SK-N-SH (cell line): ENCODE results near the gene GRM8. TPM values are rescaled to one million over a fixed set of nuclear protein-coding genes. Genes with fewer than 3 reads are reported as not detected.

Experiments used
- CTCF ChIA-PET: fragments of 300-600, 350-600 bp; formaldehyde crosslinking; extraction: SDS; loops from one replicate; lab custom pipeline; 2021; lab: Yijun Ruan, JAX
- POLR2A ChIA-PET: fragments of 350-600 bp; sonication (Branson Sonifier 250); formaldehyde crosslinking; extraction: SDS; loops from one replicate; lab custom pipeline; 2020; ENCODE audit warnings: antibody characterized with exemption, inconsistent platforms; lab: Yijun Ruan, JAX
- DNase-seq: peaks from one replicate; pipeline ENCODE4 v3.0.0; 2012
- H2AFZ ChIP-seq: fragments of 200-600 bp; sonication (generic); 2 replicates; pipeline ENCODE4 v1.8.1; 2016; ENCODE audit warnings: antibody characterized with exemption, mild to moderate bottlenecking, low read depth
- H3F3A ChIP-seq: fragments of 200-600 bp; sonication (generic); replicated peaks from 2 replicates; pipeline ENCODE3; 2016; ENCODE audit warnings: antibody characterized with exemption, mild to moderate bottlenecking; ENCODE audit not compliant: insufficient read depth
- H3K27ac ChIP-seq, 2 experiments: fragments of 200-500 bp in 1 of 2; fragments of 200-600 bp in 1 of 2; sonication (Bioruptor generic) in 1 of 2; sonication (generic), shearing (Covaris generic) in 1 of 2; 2 replicates each; pipeline versions ENCODE4 v1.5.1 to v1.6.1; 2014 to 2016; ENCODE audit warnings: low read depth in 2 of 2, inconsistent platforms in 1 of 2, low read length in 1 of 2, mild to moderate bottlenecking in 1 of 2, mixed read lengths in 1 of 2
- H3K27me3 ChIP-seq: fragments of 200-600 bp; sonication (generic), shearing (Covaris generic); 2 replicates; pipeline ENCODE4 v1.6.1; 2016; ENCODE audit warnings: mixed run types; ENCODE audit not compliant: insufficient read depth
- H3K36me3 ChIP-seq, 2 experiments: fragments of 200-500 bp in 1 of 2; fragments of 200-600 bp in 1 of 2; sonication (Bioruptor generic) in 1 of 2; sonication (generic) in 1 of 2; replicated peaks in 1 of 2; 2 replicates each; pipeline versions ENCODE3 to v1.5.1; 2014 to 2016; ENCODE audit warnings: low read length in 1 of 2, mild to moderate bottlenecking in 1 of 2; ENCODE audit not compliant: insufficient read depth in 2 of 2, control insufficient read depth in 1 of 2
- H3K4me1 ChIP-seq, 2 experiments: fragments of 200-500 bp in 1 of 2; fragments of 200-600 bp in 1 of 2; sonication (Bioruptor generic) in 1 of 2; sonication (generic), shearing (Covaris generic) in 1 of 2; 2 replicates each; pipeline versions ENCODE4 v1.5.1 to v1.6.1; 2014 to 2016; ENCODE audit warnings: low read depth in 1 of 2, low read length in 1 of 2, mixed run types in 1 of 2; ENCODE audit not compliant: insufficient read depth in 2 of 2, control insufficient read depth in 1 of 2
- H3K4me2 ChIP-seq: fragments of 200-600 bp; sonication (generic), shearing (Covaris generic); 2 replicates; pipeline ENCODE4 v1.6.1; 2017; ENCODE audit warnings: mixed run types
- H3K4me3 ChIP-seq, 2 experiments: fragments of 200-500 bp in 1 of 2; fragments of 200-600 bp in 1 of 2; sonication (Bioruptor generic) in 1 of 2; sonication (generic), shearing (Covaris generic) in 1 of 2; 2 replicates each; pipeline versions ENCODE4 v1.5.1 to v1.8.1; 2014 to 2016; ENCODE audit warnings: low read depth in 2 of 2, inconsistent platforms in 1 of 2, low read length in 1 of 2, mild to moderate bottlenecking in 1 of 2, mixed read lengths in 1 of 2, moderate library complexity in 1 of 2
- H3K79me2 ChIP-seq: fragments of 200-600 bp; sonication (generic); 2 replicates; pipeline ENCODE4 v1.8.1; 2017; ENCODE audit warnings: mild to moderate bottlenecking; ENCODE audit not compliant: insufficient read depth
- H3K9ac ChIP-seq: fragments of 200-600 bp; sonication (generic); 2 replicates; pipeline ENCODE4 v1.6.1; 2017; ENCODE audit warnings: mixed run types
- H3K9me2 ChIP-seq: fragments of 200-600 bp; sonication (generic); 2 replicates; pipeline ENCODE4 v1.6.1; 2017; ENCODE audit warnings: mixed run types
- H3K9me3 ChIP-seq: fragments of 200-600 bp; sonication (generic); 2 replicates; pipeline ENCODE4 v1.6.1; 2017; ENCODE audit warnings: mixed run types, mild to moderate bottlenecking, moderate library complexity
- H4K20me1 ChIP-seq: fragments of 200-600 bp; sonication (generic); 2 replicates; pipeline ENCODE4 v1.6.1; 2017; ENCODE audit warnings: mild to moderate bottlenecking, mixed run types; ENCODE audit not compliant: insufficient read depth
- CHD2 ChIP-seq: fragments of 150-350 bp; IDR thresholded peaks from 2 replicates; pipeline ENCODE4 v1.6.1; 2018; ENCODE audit warnings: low read length; ENCODE audit not compliant: partially characterized antibody
- FOSL2 ChIP-seq: IDR thresholded peaks from 2 replicates; pipeline ENCODE4 v1.4.0; 2012; ENCODE audit warnings: low read depth, mild to moderate bottlenecking, moderate library complexity, borderline replicate concordance
- FOXJ3 ChIP-seq: sonication (generic); formaldehyde crosslinking; IDR thresholded peaks from 2 replicates; pipeline ENCODE4 v1.5.1; 2020; ENCODE audit warnings: mild to moderate bottlenecking, missing genetic modification reagents
- FOXM1 ChIP-seq: IDR thresholded peaks from 2 replicates; pipeline ENCODE4 v1.4.0; 2012; ENCODE audit warnings: low read depth, mild to moderate bottlenecking
- MEF2A ChIP-seq: IDR thresholded peaks from 2 replicates; pipeline ENCODE4 v1.4.0; 2012; ENCODE audit warnings: low read depth, borderline replicate concordance
- MXI1 ChIP-seq: IDR thresholded peaks from 2 replicates; pipeline ENCODE4 v1.6.1; 2012; ENCODE audit warnings: mild to moderate bottlenecking, low read depth, low read length, improper control_type of control experiment
- NFIC ChIP-seq: IDR thresholded peaks from 2 replicates; pipeline ENCODE4 v1.4.0; 2012; ENCODE audit warnings: borderline replicate concordance
- NRF1 ChIP-seq: IDR thresholded peaks from 2 replicates; pipeline ENCODE4 v1.6.1; 2012; ENCODE audit warnings: low read depth, mild to moderate bottlenecking, low read length
- RAD21 ChIP-seq: IDR thresholded peaks from 2 replicates; pipeline ENCODE4 v1.6.1; 2012; ENCODE audit warnings: mild to moderate bottlenecking, low read length
- RCOR1 ChIP-seq: fragments of 150-350 bp; IDR thresholded peaks from 2 replicates; pipeline ENCODE4 v1.6.1; 2017; ENCODE audit warnings: antibody characterized with exemption, low read length
- REST ChIP-seq: IDR thresholded peaks from 2 replicates; pipeline ENCODE4 v1.6.1; 2012; ENCODE audit warnings: mild to moderate bottlenecking, low read depth, low read length, moderate library complexity
- SIN3A ChIP-seq: IDR thresholded peaks from 2 replicates; pipeline ENCODE4 v1.6.1; 2012; ENCODE audit warnings: low read depth, mild to moderate bottlenecking, low read length, moderate library complexity, borderline replicate concordance
- TAF1 ChIP-seq: IDR thresholded peaks from 2 replicates; pipeline ENCODE4 v1.6.1; 2012; ENCODE audit warnings: low read depth, mild to moderate bottlenecking, low read length, moderate library complexity, borderline replicate concordance
- TCF12 ChIP-seq: IDR thresholded peaks from 2 replicates; pipeline ENCODE4 v1.4.0; 2012
- USF1 ChIP-seq: IDR thresholded peaks from 2 replicates; pipeline ENCODE4 v1.4.0; 2012; ENCODE audit warnings: low read depth, borderline replicate concordance
- USF2 ChIP-seq: fragments of 150-350 bp; IDR thresholded peaks from 2 replicates; pipeline ENCODE4 v1.6.1; 2017; ENCODE audit warnings: antibody characterized with exemption, low read length, low read depth, borderline replicate concordance
- YY1 ChIP-seq: IDR thresholded peaks from 2 replicates; pipeline ENCODE4 v1.4.0; 2012; ENCODE audit warnings: low read depth, mild to moderate bottlenecking
- WGBS: methylation state at CpG from one replicate; pipeline ENCODE4 v1.1.6; 2017; ENCODE audit warnings: low lambda C conversion rate; 5-methylcytosine and 5-hydroxymethylcytosine counted together
- polyA plus RNA-seq, 3 experiments: library from polyadenylated mRNA; depleted of rRNA; stranded (reverse); fragments of >200 nt; gene quantifications; 2 replicates each; pipeline ENCODE4 v1.2.3, GENCODE V29; 2012

The GRM8 gene
- polyA plus RNA-seq, 1 of the 3 experiments (the other 2 are of a cell fraction), result 0.10 TPM

- 0 out of 2 replicates have a peak, but pooled peaks cover 4% of the 10 kb centered on the region for H3K9me3 ChIP-seq
- H3K27me3 ChIP-seq, result no peaks in the 10 kb centered on the region
- H3K36me3 ChIP-seq, result no peaks in the 10 kb centered on the region
- H4K20me1 ChIP-seq, result no peaks in the 10 kb centered on the region
- POLR2A ChIA-PET, result no interaction called here
- no peak overlapping the region for H2AFZ ChIP-seq
- no peak overlapping the region for H3K4me3 ChIP-seq
- H3K27ac ChIP-seq, result no peak overlapping the region
- WGBS, result 38% methylated on average over 4 of the region's 4 CpGs
- no peak for DNase-seq
- no peaks in the 10 kb centered on the region for H3K9me2 ChIP-seq
- no peaks in the 10 kb centered on the region for H3K4me1 ChIP-seq
- H3K4me2 ChIP-seq, result no peak overlapping the region
- no peaks in the 10 kb centered on the region for H3F3A ChIP-seq
- TF ChIP-seq USF2 (no peak), NRF1 (no peak), TAF1 (no peak), NFIC (no peak), MEF2A (no peak), FOXM1 (no peak)
- TF ChIP-seq, all 33 proteins: peak for 0
- H3K9ac ChIP-seq, result no peak overlapping the region
- CTCF ChIA-PET, result no interaction called here
- no peaks in the 10 kb centered on the region for H3K79me2 ChIP-seq
Observed at GRCh38 chr7:126940723-126941307, 311.9 kb downstream of the GRM8 start.

- Histone ChIP-seq H4K20me1 (no peaks in the 10 kb centered on the region), H3K9me2 (no peaks in the 10 kb centered on the region), H3F3A (no peaks in the 10 kb centered on the region), H3K27ac (no peak overlapping the region), H3K9me3 (0 out of 2 replicates have a peak, but pooled peaks cover 4% of the 10 kb centered on the region), H3K4me3 (no peak overlapping the region), H3K36me3 (no peaks in the 10 kb centered on the region), H3K4me2 (no peak overlapping the region), H3K79me2 (no peaks in the 10 kb centered on the region), H3K4me1 (no peaks in the 10 kb centered on the region), H3K27me3 (no peaks in the 10 kb centered on the region), H2AFZ (no peak overlapping the region), H3K9ac (no peak overlapping the region)
- POLR2A ChIA-PET, result no interaction called here
- CTCF ChIA-PET, result interaction anchor here (1.6 to 2.4 kb wide), 2 partner anchors 133 to 170 kb away, joined by 3 to 10 read pairs; no protein-coding TSS in a partner anchor
- WGBS, result 19% methylated on average over 2 of the region's 2 CpGs
- DNase-seq, result no peak
- TF ChIP-seq USF1, result no peak
- no peak for TF ChIP-seq FOXM1
- TF ChIP-seq CHD2, result no peak
- no peak for TF ChIP-seq SIN3A
- TF ChIP-seq RCOR1, result no peak
- TF ChIP-seq FOSL2, result no peak
- TF ChIP-seq REST, result no peak
- no peak for TF ChIP-seq YY1
- no peak for TF ChIP-seq RAD21
- TF ChIP-seq TCF12, result no peak
- TF ChIP-seq FOXJ3 (CRISPR knock-in tag), result no peak
- no peak for TF ChIP-seq MEF2A
- no peak for TF ChIP-seq MXI1
Observed at GRCh38 chr7:126937171-126937570, 315.6 kb downstream of the GRM8 start.
